Measurements from ENCODE around the gene SHD.
A peak's percentile ranks its signal among the peaks of the same experiment; 100 is the strongest.
"Not testable (repeated sequence)": the region's sequence is repeated elsewhere in the genome, so short reads cannot be mapped to it uniquely, and the experiment has no call there.

Gene SHD

GRCh38 chr19:4286141-4286540, 7.1 kb downstream of the SHD start:
- H3K36me3 ChIP-seq (ENCODE audit: control insufficient read depth, insufficient read depth, low read length); H3K4me1 ChIP-seq (ENCODE audit: control insufficient read depth, insufficient read depth, low read length); H3K27ac ChIP-seq (ENCODE audit: low read depth, low read length); H3K4me3 ChIP-seq (ENCODE audit: low read depth, low read length); H3K9me3 ChIP-seq (ENCODE audit: control insufficient read depth, insufficient read depth, low read length); H3K9ac ChIP-seq (ENCODE audit: low read depth, low read length): not testable (repeated sequence)
- H3K27me3 ChIP-seq (ENCODE audit: control insufficient read depth, insufficient read depth, low read length), result peaks cover 14% of the 10 kb centered on the region

- Histone ChIP-seq H3K4me3 (ENCODE audit: low read depth, low read length) (no peak overlapping the region), H3K4me1 (ENCODE audit: control insufficient read depth, insufficient read depth, low read length) (no peaks in the 10 kb centered on the region), H3K9ac (ENCODE audit: low read depth, low read length) (no peak overlapping the region), H3K27me3 (ENCODE audit: control insufficient read depth, insufficient read depth, low read length) (no peaks in the 10 kb centered on the region), H3K9me3 (ENCODE audit: control insufficient read depth, insufficient read depth, low read length) (no peaks in the 10 kb centered on the region), H3K36me3 (ENCODE audit: control insufficient read depth, insufficient read depth, low read length) (no peaks in the 10 kb centered on the region), H3K27ac (ENCODE audit: low read depth, low read length) (no peak overlapping the region)
Measured at GRCh38 chr19:4288091-4288777, 9.2 kb downstream of the SHD start.

GRCh38 chr19:4291184-4291732, 12.2 kb downstream of the SHD start:
- no peaks in the 10 kb centered on the region for H3K27me3 ChIP-seq (ENCODE audit: control insufficient read depth, insufficient read depth, low read length)
- no peaks in the 10 kb centered on the region for H3K36me3 ChIP-seq (ENCODE audit: control insufficient read depth, insufficient read depth, low read length)
- no peak overlapping the region for H3K27ac ChIP-seq (ENCODE audit: low read depth, low read length)
- H3K4me1 ChIP-seq (ENCODE audit: control insufficient read depth, insufficient read depth, low read length), result no peaks in the 10 kb centered on the region
- no peak overlapping the region for H3K4me3 ChIP-seq (ENCODE audit: low read depth, low read length)
- no peak overlapping the region for H3K9ac ChIP-seq (ENCODE audit: low read depth, low read length)
- H3K9me3 ChIP-seq (ENCODE audit: control insufficient read depth, insufficient read depth, low read length), result no peaks in the 10 kb centered on the region

- Histone ChIP-seq H3K4me3 (ENCODE audit: low read depth, low read length) (no peak overlapping the region), H3K4me1 (ENCODE audit: control insufficient read depth, insufficient read depth, low read length) (no peaks in the 10 kb centered on the region), H3K9ac (ENCODE audit: low read depth, low read length) (no peak overlapping the region), H3K36me3 (ENCODE audit: control insufficient read depth, insufficient read depth, low read length) (no peaks in the 10 kb centered on the region), H3K9me3 (ENCODE audit: control insufficient read depth, insufficient read depth, low read length) (no peaks in the 10 kb centered on the region), H3K27me3 (ENCODE audit: control insufficient read depth, insufficient read depth, low read length) (no peaks in the 10 kb centered on the region), H3K27ac (ENCODE audit: low read depth, low read length) (no peak overlapping the region)
Measured at GRCh38 chr19:4292515-4292914, 13.4 kb downstream of the SHD start.

GRCh38 chr19:4294389-4294788, 15.3 kb downstream of the SHD start:
- Histone ChIP-seq H3K27me3 (ENCODE audit: control insufficient read depth, insufficient read depth, low read length) (no peaks in the 10 kb centered on the region), H3K36me3 (ENCODE audit: control insufficient read depth, insufficient read depth, low read length) (no peaks in the 10 kb centered on the region), H3K9ac (ENCODE audit: low read depth, low read length) (no peak overlapping the region), H3K9me3 (ENCODE audit: control insufficient read depth, insufficient read depth, low read length) (no peaks in the 10 kb centered on the region), H3K27ac (ENCODE audit: low read depth, low read length) (no peak overlapping the region), H3K4me1 (ENCODE audit: control insufficient read depth, insufficient read depth, low read length) (no peaks in the 10 kb centered on the region), H3K4me3 (ENCODE audit: low read depth, low read length) (no peak overlapping the region)

GRCh38 chr19:4295972-4296771, 17.1 kb downstream of the SHD start:
- no peak overlapping the region for H3K4me3 ChIP-seq (ENCODE audit: low read depth, low read length)
- no peak overlapping the region for H3K9ac ChIP-seq (ENCODE audit: low read depth, low read length)

GRCh38 chr19:4297901-4298809, 19.1 kb downstream of the SHD start:
- H3K4me1 ChIP-seq (ENCODE audit: control insufficient read depth, insufficient read depth, low read length), result no peaks in the 10 kb centered on the region
- no peak overlapping the region for H3K4me3 ChIP-seq (ENCODE audit: low read depth, low read length)
- H3K27ac ChIP-seq (ENCODE audit: low read depth, low read length), result no peak overlapping the region
- no peaks in the 10 kb centered on the region for H3K9me3 ChIP-seq (ENCODE audit: control insufficient read depth, insufficient read depth, low read length)
- no peak overlapping the region for H3K9ac ChIP-seq (ENCODE audit: low read depth, low read length)
- no peaks in the 10 kb centered on the region for H3K36me3 ChIP-seq (ENCODE audit: control insufficient read depth, insufficient read depth, low read length)
- no peaks in the 10 kb centered on the region for H3K27me3 ChIP-seq (ENCODE audit: control insufficient read depth, insufficient read depth, low read length)

More at GRCh38 chr19:4295972-4296771, 17.1 kb downstream of the SHD start:
- Histone ChIP-seq H3K27me3 (ENCODE audit: control insufficient read depth, insufficient read depth, low read length) (no peaks in the 10 kb centered on the region), H3K9me3 (ENCODE audit: control insufficient read depth, insufficient read depth, low read length) (no peaks in the 10 kb centered on the region), H3K27ac (ENCODE audit: low read depth, low read length) (no peak overlapping the region), H3K36me3 (ENCODE audit: control insufficient read depth, insufficient read depth, low read length) (no peaks in the 10 kb centered on the region), H3K4me1 (ENCODE audit: control insufficient read depth, insufficient read depth, low read length) (no peaks in the 10 kb centered on the region)

GRCh38 chr19:4298810-4299550, 19.9 kb downstream of the SHD start:
- Histone ChIP-seq H3K36me3 (ENCODE audit: control insufficient read depth, insufficient read depth, low read length) (no peaks in the 10 kb centered on the region), H3K9me3 (ENCODE audit: control insufficient read depth, insufficient read depth, low read length) (no peaks in the 10 kb centered on the region), H3K9ac (ENCODE audit: low read depth, low read length) (no peak overlapping the region), H3K4me1 (ENCODE audit: control insufficient read depth, insufficient read depth, low read length) (peaks cover 1% of the 10 kb centered on the region; the same call in 1 of the 2 replicates), H3K4me3 (ENCODE audit: low read depth, low read length) (no peak overlapping the region), H3K27me3 (ENCODE audit: control insufficient read depth, insufficient read depth, low read length) (no peaks in the 10 kb centered on the region), H3K27ac (ENCODE audit: low read depth, low read length) (no peak overlapping the region)

- H3K36me3 ChIP-seq (ENCODE audit: control insufficient read depth, insufficient read depth, low read length), result no peaks in the 10 kb centered on the region
- H3K27me3 ChIP-seq (ENCODE audit: control insufficient read depth, insufficient read depth, low read length), result no peaks in the 10 kb centered on the region
- no peak overlapping the region for H3K9ac ChIP-seq (ENCODE audit: low read depth, low read length)
- no peaks in the 10 kb centered on the region for H3K9me3 ChIP-seq (ENCODE audit: control insufficient read depth, insufficient read depth, low read length)
- peaks cover 5% of the 10 kb centered on the region; the same call in 1 of the 2 replicates for H3K4me1 ChIP-seq (ENCODE audit: control insufficient read depth, insufficient read depth, low read length)
- no peak overlapping the region for H3K27ac ChIP-seq (ENCODE audit: low read depth, low read length)
- H3K4me3 ChIP-seq (ENCODE audit: low read depth, low read length), result no peak overlapping the region
Measured at GRCh38 chr19:4300589-4300988, 21.5 kb downstream of the SHD start.

GRCh38 chr19:4301590-4302242, 22.6 kb downstream of the SHD start:
- Histone ChIP-seq H3K36me3 (ENCODE audit: control insufficient read depth, insufficient read depth, low read length) (peaks cover 7% of the 10 kb centered on the region), H3K27me3 (ENCODE audit: control insufficient read depth, insufficient read depth, low read length) (no peaks in the 10 kb centered on the region), H3K9ac (ENCODE audit: low read depth, low read length) (no peak overlapping the region), H3K27ac (ENCODE audit: low read depth, low read length) (peak overlapping the region; percentile 22), H3K9me3 (ENCODE audit: control insufficient read depth, insufficient read depth, low read length) (no peaks in the 10 kb centered on the region), H3K4me3 (ENCODE audit: low read depth, low read length) (no peak overlapping the region), H3K4me1 (ENCODE audit: control insufficient read depth, insufficient read depth, low read length) (peaks cover 5% of the 10 kb centered on the region; the same call in 1 of the 2 replicates)

All from HUES48 (cell line).